T1000 (cell line): ENCODE measurements around the gene REEP1.
A peak's percentile ranks its signal among the peaks of the same experiment; 100 is the strongest.

Source experiments
- DNase-seq: peaks from one replicate; lab custom pipeline; 2025; ENCODE audit warnings: mixed read lengths; lab: John Stamatoyannopoulos, UW

The REEP1 gene

DNA sequence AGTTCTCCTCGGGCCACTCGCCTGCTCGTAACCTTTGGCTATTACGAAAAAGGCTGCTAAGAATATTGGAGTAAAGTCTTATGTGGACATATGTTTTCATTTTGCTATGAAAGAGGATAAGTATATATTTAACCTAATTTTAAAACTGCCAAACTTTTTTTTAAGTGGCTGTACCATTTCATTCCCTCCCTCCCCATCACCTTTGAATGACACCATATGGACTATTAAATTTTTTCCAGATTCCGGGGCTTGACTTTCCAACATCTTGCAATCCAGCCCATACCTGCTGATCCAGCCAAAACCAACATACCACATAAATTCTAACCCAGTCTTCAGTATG is 31.5 kb downstream of the REEP1 start:
- DNase-seq, result no peak

DNA sequence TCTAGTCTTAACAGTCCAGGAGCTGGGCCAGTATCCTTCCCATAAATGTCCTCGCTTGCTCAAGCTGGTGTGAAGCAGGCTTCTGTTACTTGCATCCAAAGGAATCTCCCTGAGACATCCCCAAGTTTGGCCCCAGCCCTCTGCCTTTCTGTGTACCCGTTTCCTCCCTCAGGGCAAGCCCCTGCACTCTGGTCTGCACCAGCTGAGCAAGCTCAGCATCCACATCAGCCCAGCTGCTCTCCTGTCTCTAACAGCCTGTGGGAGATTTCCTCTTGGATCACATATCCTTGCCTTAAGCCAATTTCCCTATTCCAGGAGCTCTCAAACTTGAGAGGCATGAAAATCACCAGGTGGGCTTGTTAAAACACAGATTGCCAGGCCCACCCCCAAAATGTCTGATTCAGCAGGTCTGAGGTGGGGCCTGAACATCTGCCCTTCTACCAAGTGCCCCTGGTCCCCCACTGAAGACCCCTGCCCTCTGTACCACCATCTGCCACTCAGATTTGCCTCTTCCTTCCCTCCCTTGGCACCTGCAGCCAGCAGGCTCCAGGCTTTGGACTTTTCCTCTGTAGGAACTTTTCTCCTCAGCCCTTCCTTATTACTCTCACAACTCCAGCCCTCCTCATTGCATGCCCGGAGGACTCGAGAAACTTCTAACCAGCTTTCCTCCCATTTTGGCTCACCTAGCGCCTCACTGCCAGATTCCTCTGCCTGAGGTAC is 32.1 kb downstream of the REEP1 start:
- no peak for DNase-seq

DNA sequence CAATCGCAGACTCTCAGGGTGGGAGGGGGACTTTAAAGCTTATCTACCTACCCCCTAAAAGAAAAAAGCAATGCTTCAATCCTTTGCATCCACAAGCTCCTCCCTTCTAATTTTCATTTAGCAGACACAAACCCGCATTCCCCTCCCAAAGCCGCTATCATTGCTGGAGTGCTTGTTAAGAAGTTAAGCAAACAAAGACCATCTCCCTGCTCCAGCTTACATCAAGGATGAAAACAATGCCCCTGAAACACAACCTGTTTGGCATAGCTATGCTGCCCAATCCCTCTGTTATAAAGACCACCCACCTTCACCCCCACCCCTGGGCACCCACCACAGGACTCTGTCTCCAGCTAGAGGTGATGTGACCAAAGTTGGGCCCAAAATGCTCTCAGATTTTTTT is 33.0 kb downstream of the REEP1 start:
- DNase-seq, result no peak

DNA sequence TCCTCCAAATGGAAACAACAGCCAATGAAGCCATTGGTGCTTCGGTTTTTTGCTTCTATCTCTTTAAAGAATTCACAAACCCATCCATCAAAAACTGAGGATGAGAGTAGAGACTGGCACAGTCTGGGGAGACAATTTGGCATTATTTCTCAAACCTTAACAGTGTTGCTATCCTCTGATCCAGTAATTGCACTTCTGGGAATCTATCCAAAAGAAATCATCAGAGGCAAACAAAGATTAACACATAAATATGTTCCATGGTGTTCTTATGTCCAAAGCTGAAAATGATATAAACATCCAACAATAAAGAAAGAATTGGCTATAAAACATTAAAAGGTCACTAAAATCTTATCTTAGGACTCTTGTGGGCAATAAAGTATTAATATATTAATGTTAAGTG is 35.1 kb downstream of the REEP1 start:
- DNase-seq, result no peak

DNA sequence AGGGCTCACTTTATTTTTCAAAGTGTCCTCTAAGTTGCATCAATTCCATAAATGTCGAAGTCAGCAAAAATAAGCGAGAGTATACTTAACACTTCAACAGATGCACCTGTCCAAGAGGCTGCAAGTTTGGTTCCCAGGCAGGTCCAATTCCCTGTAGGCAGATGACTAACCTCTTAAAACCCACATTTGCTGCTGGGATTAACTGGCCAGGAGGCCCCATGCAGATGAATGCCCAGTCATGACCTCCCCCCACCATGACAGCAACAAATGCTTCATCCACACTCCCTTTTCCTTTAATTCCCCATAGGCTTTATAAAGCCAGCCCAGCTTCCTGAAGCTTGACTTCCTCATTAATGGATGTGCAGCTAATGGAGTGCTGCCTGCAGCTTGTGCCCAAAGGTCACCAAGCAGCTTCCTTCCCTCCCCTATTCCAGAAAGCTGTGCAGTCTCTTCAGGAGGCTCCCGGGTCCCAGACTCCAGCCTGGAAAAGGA is 35.7 kb downstream of the REEP1 start:
- DNase-seq, result no peak

DNA sequence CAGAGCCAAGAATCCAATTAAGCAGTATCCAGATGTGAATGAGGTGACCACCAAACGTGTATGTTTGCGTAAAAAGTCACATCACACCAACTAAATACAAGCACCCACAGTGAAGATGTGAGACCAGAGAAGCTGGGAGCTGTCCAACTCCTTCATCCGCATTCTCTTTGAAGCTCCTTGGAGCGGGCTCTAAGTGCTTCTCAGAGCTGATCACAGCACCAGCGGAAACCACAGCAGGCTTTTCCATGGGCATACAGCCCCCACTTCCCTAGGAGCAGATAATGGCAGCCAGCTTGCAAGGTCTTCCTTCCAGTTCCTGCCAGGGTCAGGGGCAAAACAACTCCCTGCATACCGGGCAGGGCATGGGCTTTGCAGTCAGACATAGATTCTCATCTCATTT is 36.4 kb downstream of the REEP1 start:
- no peak for DNase-seq

DNA sequence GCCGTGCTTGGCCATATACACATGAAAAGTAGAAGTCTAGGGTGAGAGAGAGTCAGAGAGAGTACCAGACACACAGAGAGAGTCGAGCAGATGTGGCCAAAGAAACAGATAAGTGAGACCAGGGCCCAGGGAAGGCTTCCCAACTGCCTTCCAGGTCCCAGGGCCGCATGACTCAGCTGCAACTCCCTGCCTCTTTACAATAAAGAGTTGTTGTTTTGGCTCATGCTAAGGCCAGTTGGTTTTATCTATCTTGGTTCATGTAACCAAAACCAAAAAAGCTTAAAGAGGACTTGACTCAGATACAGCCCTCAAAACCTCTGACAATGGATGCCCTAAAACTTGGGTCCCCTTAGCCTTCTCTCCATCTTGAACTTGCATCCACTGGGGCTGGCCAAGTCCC is 36.9 kb downstream of the REEP1 start:
- DNase-seq, result no peak

DNA sequence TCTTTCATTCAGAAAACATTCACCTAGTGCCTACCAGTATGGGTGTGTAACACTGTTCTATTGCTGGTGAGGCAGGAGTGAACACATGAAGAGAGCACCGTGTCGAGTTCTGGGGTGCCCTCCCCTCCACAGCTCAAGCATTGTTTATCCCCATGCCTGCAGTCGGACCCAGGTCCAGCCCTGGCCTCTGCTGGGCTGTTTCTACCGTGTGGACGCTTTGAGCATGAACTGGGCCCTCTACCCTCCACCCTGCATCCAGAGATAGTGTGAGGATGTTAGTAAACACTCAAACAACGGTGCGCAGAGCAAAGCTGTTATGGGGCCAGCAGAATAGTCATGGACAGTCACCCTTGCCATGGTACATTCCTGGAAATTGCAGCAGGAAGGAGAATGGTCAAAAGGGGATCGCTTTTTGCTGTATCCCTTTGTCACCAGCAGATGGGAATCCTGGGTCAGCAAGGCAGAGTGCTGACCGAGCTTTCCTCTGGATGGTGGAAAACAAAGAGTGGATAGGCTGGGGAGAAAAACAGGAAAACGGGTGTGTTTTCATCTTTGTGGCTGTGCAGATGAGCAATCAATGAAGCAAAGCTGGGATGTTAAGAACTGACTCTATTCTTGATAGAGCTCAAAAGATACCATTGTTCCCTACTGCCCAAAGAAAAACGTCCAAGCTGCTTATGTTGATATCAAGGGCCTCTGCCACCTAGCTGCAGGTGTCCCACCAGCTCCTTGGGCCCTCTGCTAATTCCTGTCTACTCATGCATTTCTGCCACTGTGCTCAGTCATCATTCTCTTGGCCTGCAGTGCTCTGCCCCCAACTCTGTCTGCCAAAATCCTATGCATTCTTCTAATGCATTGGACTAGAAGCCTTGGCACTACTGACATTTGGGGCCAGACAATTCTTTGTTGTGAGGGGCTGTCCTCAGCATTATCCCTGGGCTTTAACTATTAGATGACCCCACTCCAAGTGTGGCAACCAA is 38.7 kb downstream of the REEP1 start:
- DNase-seq, result no peak

DNA sequence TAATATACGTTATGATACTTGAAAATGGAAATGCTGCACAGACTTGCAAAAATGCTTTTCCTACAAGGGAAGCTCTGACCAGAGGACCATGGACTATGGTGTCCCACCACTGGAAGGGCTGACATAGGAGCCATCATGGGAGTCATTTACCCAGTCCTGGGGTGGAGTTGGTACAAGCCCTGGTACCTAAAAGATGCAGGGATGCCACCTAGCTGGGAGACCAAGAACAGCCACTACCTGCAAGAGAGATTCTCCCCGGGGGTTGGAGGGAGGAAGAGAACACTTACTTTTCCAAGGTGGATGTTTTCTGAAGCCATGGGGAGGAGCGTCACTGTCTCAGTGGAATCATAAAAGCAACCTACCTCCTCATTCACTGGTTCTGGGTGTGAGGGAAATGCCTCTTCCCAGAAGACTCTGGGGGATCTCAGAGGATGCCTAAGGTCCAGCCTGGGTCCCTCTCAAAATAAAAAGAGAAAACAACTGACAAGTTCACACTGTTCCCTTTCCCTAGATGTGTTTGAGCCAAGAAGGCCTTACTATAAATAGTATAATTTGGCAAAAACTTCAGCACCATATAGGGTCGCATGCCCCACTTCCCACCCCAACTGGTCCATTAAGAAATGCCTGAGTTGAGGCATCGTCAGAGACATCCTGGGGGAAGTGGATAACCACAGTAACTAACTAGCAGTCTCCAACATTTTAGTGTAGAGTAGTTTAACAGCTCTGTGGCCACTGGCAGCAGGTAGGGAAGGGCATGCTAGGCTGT is 39.9 kb downstream of the REEP1 start:
- DNase-seq, result no peak

DNA sequence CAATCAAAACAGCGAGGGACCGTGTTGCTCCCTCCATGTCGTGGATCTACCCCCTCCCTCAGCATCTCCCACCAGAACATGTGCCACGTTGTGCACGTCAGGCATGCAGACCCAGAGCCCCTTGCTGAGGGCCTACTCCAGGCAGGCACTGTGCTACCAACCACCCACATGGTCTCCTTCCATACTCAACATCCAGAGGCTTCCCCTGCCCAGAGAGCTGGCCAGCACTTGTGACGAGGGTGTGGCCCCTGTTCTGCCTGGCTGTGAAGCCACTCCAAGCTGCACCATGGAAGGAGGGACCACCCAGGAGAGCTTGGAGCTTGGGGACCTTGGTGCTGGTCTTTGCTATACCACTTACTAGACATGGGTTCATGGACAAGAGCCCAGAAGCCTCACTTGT is 40.5 kb downstream of the REEP1 start:
- DNase-seq, result no peak

DNA sequence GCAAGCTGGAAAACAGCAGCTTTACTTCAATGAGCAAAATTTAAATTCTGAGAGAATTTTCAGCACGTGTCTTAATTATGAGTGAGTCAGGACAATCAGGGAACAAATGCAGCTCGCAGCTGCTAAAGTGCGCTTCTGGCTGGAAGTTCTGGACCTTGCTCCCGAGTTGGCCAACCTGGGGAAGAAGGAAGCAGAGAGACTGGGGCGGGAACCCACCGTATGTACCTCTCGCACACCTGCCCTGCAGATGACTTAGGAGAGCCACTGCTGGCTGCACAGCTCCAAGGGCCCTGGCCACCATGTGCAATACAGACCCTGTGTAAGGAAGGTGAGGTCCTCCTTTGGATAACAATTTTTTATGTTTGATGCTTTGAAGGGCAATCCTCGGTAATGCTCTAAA is 42.4 kb downstream of the REEP1 start:
- DNase-seq, result no peak

DNA sequence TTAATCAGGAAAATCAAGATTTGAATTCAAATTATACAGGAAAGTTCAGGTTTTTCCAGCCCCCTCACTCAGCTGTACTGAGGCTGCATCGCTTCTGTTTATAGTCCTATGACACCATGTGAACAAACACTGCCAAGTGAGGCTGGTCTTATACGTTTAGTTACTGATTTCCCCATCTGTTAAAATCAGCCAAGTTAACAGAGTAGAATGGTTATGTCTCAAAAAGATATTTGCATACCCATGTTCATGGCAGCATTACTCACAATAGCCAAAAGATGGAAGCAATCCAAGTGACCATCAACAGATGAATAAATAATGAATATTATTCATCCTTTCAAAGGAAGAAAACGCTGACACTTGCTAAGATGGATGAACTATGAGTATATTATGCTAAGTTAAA is 43.8 kb downstream of the REEP1 start:
- DNase-seq, result no peak

DNA sequence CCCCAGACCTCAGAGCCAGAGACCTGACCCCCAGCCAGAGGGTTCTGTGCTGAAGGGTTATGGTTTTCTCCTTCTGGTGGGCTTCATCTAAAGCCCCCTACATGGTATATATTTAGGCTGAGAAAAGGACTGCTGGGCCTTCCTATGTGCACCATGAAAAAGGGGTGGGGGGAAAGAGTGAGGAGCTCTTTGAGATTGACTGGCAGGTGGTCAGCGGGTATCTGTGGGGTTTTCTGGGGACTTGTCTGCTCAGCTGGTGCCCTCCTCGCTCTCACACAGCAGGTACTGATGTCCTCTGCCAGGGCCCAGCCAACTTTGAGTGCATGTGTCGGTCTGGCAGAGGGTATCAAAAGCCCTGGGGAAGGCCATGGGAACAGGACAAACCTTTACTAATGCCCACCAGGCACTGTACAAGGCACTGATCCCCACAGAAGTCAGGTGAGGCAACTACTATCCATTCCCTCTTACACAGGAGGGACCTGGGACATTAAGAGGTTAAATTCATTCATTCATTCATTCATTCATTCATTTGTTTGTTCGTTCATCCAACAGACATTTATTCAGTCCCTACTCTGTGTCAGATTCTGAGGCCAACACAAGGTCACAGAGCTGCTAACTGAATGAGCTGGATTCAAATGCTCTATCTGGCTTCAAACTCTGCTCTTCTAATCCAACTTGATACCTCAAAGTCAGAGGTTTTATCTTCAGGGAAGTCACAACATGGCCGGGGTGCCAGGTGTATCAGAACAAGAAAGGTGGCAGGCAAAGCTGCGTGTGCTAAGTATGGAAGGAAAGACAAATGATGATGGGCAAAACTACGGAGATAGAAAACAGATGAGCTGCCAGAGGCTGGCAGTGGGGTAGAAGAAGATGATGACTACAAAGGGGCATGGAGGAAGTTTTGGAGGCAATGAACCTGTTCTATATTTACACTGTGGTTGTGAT is 44.6 kb downstream of the REEP1 start:
- no peak for DNase-seq

DNA sequence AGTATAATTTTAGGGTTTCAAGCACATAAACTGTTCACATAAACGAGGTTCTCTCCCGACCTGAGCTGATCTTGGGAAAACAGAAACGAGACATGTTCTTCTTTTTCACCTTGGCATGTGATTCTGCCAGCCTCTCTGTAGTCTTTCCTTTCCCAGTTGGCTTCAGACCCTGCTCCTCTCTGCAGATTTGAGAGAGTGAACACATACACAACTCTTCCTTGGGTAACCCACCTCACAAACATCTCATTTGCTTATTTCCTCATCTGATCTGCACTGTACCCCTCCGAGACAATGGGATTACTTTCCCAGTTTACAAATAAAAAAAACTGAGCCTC is 46.1 kb downstream of the REEP1 start:
- no peak for DNase-seq

DNA sequence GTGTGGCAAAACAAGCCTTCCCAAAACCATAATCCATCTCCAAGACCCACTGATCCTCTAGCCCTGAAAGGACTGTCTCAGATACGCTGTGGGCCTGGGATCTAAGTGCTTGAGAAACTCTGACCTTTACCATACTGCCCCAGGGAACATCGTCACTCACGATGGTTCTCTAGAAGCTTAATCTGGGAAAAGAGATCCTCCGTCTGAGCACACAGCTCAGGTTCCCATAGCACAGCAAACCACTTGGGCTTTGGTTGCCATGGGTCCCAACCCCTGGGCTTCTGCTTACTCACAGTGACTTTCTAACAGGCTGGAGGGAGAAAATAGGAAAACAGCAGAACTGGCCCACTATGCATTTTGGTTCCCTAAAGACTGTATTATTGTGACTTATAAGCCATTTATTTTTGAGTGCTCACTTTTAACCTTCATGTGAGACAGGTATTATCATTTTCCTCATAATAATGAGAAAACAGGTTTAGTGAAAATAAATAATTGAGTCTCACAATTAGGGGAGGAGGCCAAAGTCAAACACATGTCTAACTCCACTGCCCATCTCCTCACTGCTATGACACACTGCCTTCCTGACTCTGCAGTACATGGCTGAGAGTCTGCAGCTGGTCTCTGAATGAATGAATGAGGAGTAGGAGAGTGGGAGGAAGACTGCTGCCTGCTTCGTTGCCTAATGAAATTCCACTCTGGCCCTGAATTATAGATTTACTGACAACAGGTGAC is 46.7 kb downstream of the REEP1 start:
- peak; percentile 63 for DNase-seq

DNA sequence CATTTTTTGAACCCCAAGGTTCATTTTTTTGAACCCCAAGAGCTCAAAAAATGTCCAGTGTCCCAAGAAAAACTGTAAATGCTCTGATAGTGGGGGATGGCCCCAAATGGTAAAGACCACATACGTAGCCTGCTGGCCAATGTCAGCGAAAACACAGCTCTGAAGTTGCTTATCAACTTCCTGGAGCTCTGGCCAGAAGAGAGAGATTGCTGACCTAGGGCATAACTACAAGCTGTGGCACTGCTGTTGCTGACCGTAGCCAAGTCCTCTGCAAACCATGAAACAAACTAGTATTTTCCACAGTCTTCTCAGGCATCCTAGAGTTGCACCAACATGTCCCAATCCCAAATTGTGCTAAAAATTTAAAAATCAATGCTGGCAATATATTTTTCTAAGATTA is 50.9 kb downstream of the REEP1 start:
- no peak for DNase-seq

DNA sequence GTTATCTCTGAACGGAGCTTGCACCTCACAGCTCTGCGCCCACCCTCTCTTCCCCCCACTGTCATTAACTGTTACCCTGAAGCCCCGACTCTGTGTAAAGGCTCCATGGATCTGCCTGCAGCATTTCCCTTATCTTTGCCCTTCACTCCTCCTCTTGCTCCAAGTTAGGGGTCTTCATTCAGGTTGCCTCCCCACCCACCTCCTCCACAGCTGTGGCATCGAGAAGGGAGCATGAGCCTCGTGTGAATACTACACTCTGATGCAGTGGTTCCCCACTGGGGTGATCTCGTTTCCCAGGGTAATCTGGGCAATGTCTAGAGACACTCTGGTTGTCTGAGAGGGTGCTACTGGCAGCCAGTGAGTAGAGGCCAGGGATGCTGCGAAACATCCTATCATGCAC is 51.4 kb downstream of the REEP1 start:
- DNase-seq, result no peak

DNA sequence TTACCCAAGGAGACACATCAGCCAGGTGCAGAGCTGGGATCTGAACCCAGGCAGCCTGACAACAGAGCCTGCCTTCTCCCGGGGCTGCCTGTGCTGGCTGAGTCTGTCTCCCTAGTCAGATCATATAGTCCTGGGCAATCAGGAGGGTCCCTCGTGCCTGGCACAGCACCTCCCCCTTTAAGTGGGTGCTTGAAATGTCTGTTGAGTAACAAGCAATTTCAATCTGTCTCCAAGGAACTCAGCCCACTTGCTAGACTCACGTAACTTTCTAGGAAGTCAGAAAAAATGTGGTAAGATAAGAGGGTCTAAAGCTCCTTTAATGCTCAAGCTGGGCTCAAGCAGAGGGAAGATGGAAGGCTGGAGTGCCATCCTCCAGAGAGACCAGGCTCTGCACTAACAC is 51.9 kb downstream of the REEP1 start:
- DNase-seq, result no peak

DNA sequence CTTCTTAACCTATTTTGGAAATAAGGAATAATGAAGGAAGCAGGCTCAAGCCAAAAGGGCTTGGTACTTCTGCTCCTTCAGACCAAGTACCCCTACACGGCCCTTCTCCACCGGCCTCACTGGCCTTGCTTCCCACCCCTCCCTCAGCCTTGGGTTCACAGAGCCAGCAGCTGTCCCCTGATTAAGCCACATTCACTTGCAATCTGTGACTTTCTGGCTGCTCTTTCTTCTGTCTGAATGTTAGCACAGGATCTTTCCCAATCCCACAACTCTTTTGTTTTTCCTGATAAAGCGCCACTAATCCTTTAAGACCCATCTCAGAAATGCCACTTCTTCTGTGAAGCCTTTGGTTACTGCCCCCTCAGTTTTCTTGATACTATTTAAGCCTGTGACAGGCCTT is 52.4 kb downstream of the REEP1 start:
- no peak for DNase-seq

DNA sequence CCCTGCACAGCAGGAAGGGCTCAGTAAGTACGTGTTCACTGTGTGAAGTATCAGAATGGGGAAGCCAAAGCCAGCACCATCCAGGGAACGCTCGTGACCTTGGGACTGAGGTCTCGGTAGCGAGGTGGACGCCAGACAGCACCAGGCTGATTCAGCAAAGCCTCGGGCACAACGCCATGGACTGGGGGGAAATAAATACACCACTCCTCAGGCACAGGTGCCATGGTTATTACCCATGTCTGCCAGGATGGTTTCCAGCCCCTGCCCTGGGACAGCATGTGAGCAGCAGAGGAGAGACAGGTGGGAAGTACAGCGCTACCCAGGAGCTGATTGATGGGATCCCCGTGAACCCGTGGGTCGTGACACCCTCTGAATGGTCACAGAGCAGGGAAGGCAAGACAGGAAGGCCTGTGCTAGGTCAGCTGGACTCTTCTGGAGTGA is 53.0 kb downstream of the REEP1 start:
- DNase-seq, result no peak
